Measurements from ENCODE around the gene MTAP.

MTAP gene

DNA sequence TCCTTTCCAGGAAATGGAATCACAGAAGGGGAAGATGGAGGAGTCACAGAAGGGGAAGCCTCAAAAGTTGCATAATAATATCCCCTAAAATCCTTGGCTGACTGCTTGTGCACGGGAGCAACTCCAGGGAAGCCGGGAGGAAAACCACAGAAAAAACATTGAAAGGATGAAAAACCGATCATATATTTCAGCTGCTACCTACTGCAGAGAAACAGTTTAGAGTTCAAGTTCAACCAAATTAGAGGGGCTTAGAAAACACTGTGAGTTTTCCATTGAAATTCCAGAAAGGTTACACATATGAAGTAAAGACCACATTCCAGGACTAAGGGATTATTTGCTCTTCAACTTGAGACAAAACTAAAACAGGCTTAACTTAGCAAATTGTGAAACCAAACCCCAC is 37.6 kb upstream of the MTAP start:
- no peak for TF ChIP-seq CTCF (conservative IDR thresholded peaks at IDR 0.05; ENCODE audit: control insufficient read depth, insufficient read depth, low read depth, low read length)
- no peak overlapping the region for H3K4me3 ChIP-seq (ENCODE audit: control insufficient read depth, low read depth, low read length)
- DNase-seq (ENCODE audit: low read depth), result peak; percentile 34

DNA sequence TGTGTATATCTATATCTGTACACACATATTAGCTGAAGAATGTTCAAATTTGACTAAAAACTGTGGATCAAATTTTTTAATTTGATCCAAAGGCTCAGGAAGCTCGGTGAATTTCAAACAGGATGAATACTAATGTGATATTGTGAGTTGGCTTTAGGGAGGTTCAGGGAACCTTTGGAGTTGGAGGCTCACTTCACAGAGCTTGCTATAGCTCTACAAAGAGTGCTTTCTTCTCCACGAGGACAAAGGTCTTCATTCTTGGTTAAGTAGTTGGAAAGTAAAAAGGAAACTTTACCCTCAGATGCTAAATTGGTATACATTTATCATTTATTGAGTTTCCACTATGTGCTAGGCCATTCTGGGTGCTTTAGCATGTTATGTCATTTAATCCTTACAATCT is 36.3 kb upstream of the MTAP start:
- no peak overlapping the region for H3K4me3 ChIP-seq (ENCODE audit: control insufficient read depth, low read depth, low read length)
- DNase-seq (ENCODE audit: low read depth), result no peak
- TF ChIP-seq CTCF (conservative IDR thresholded peaks at IDR 0.05; ENCODE audit: control insufficient read depth, insufficient read depth, low read depth, low read length), result no peak

- DNase-seq (ENCODE audit: low read depth), result peak; percentile 90
- no peak overlapping the region for H3K4me3 ChIP-seq (ENCODE audit: control insufficient read depth, low read depth, low read length)
- no peak for TF ChIP-seq CTCF (conservative IDR thresholded peaks at IDR 0.05; ENCODE audit: control insufficient read depth, insufficient read depth, low read depth, low read length)
Measured at GRCh38 chr9:21770871-21771560, 31.4 kb upstream of the MTAP start.

- no peak for TF ChIP-seq CTCF (conservative IDR thresholded peaks at IDR 0.05; ENCODE audit: control insufficient read depth, insufficient read depth, low read depth, low read length)
- H3K4me3 ChIP-seq (ENCODE audit: control insufficient read depth, low read depth, low read length), result no peak overlapping the region
- DNase-seq (ENCODE audit: low read depth), result peak; percentile 88
Measured at GRCh38 chr9:21777701-21778100, 24.7 kb upstream of the MTAP start.

DNA sequence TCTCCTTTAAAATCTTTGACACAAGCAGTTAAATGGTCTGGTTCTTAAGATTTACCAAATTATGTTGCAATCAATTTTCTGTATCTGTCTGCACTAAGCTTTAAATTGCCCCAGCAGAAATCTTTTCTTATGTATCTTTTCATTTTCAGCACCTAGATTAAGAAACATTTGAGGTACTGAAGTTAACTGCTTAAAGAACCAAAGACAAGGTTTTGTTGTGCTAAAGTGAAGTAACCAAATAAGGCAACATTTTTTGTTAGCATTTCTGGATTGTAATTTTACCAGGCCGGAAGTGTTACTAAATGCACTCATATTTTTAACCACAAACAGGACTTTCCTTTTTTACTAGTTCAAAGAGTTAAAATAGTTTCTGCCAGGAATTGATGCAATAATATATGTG is 24.1 kb upstream of the MTAP start:
- no peak overlapping the region for H3K4me3 ChIP-seq (ENCODE audit: control insufficient read depth, low read depth, low read length)
- peak; percentile 54 for DNase-seq (ENCODE audit: low read depth)
- no peak for TF ChIP-seq CTCF (conservative IDR thresholded peaks at IDR 0.05; ENCODE audit: control insufficient read depth, insufficient read depth, low read depth, low read length)

GRCh38 chr9:21779397-21779796 is 23.0 kb upstream of the MTAP start:
- no peak overlapping the region for H3K4me3 ChIP-seq (ENCODE audit: control insufficient read depth, low read depth, low read length)
- TF ChIP-seq CTCF (conservative IDR thresholded peaks at IDR 0.05; ENCODE audit: control insufficient read depth, insufficient read depth, low read depth, low read length), result no peak
- DNase-seq (ENCODE audit: low read depth), result peak; percentile 41

- no peak overlapping the region for H3K4me3 ChIP-seq (ENCODE audit: control insufficient read depth, low read depth, low read length)
- no peak for TF ChIP-seq CTCF (conservative IDR thresholded peaks at IDR 0.05; ENCODE audit: control insufficient read depth, insufficient read depth, low read depth, low read length)
- DNase-seq (ENCODE audit: low read depth), result no peak
Measured at GRCh38 chr9:21781656-21782055, 20.8 kb upstream of the MTAP start.
